ENCODE results near the gene OTUD6A.
"Not testable (repeated sequence)": the region's sequence is repeated elsewhere in the genome, so short reads cannot be mapped to it uniquely, and the experiment has no call there.

The OTUD6A gene

DNA sequence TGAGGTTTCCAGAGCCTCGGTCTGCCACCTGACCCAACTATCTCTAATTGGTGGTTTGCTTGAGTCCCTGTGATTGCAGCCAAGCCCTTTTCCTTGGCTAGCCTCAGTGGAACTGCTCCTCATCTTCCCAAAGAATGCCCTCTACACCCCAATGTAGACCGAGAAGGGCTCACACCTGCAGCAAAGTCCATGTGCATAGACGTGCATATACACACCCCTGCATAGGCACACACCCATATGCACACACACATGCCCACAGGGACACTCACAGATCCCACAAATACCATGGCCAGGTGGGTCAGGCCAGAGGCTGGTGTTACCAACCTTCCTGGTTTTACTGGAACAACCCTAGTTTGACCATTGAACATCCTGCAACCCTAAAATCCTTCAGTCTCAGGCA, 12.9 kb upstream of the OTUD6A start:
- no peak for DNase-seq (ENCODE audit: low read depth)

DNA sequence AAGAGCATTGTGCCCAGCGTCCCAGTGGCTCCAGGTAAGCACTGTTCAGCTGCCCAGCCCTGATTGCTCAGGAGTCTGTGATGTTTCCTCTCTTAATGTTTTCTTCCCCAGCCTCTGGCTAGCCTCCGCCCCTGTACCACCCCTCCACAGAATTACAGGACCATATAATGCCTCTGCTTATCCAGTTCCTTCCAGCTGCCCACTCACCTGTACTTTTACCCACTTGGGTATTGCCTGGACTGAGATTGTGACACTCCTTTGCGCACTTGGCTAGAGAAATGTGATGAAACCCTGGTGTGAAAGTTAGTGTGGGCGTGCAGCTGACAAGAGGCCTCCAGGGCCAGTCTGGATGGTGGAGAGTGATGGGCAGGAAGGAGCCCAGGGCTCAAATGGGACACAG, 12.3 kb upstream of the OTUD6A start, which contains the start of gene AWAT2:
AWAT2 (minus strand) TSS at position 14 of the 400 bp plus-strand sequence; CDS start at position 8, 6 bp downstream.
- no peak for DNase-seq (ENCODE audit: low read depth)

DNA sequence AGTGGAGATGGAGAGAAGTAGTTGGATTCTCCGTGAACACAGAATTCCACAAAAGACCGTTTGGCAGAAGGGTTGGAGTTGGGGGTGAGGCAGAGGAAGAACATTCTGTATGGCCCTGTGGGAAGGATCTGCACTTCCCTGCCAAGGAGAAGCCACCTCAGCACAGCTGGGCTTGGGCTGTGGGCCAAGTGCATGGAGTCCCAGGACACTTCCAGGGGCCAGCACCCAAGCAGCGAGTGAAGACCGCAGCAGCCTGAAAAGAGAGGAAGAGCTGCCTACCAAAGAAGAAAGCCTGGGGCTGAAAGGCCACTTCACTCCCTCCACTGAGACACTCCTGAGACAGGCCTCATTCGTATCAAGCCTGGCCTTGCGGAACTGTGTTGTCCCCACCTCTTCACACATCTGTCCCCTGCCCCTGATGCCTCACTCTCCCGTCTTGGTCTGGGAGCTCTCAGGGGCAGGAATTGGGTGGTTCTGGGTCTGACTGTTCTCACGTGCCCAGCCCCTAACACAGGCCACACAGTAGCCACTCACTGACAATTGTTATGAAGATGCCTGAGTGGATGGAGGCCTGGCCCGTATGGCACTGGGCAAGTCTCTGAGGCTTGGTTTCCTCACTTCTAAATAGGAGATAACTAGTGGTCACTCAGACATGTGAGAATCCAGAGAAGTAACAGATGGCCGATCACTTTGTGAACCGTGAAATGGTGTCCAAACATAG, 9.2 kb upstream of the OTUD6A start:
- no peak for DNase-seq (ENCODE audit: low read depth)

- no peak for DNase-seq (ENCODE audit: low read depth)
Measured at GRCh38 chrX:70054391-70054790, 7.9 kb upstream of the OTUD6A start.

DNA sequence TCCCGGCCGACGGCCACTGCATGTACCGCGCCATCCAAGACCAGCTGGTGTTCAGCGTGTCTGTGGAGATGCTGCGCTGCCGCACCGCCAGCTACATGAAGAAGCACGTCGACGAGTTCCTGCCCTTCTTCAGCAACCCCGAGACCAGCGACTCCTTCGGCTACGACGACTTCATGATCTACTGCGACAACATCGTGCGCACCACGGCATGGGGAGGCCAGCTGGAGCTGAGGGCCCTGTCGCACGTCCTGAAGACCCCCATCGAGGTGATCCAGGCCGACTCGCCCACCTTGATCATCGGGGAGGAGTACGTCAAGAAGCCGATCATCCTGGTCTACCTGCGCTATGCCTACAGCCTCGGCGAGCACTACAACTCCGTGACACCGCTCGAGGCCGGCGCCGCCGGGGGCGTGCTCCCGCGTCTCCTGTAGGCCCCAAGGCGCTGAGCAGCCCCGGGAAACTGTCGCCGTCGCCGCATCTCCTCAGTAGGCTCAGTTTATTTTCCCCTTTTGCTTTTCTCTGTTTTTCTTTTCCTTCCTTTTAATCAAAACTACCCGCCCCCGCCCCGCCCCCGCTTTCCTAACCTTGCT, 799 bp downstream of the OTUD6A start:
- DNase-seq (ENCODE audit: low read depth), result no peak

GRCh38 chrX:70066646-70067045, 4.4 kb downstream of the OTUD6A start:
- DNase-seq (ENCODE audit: low read depth), result no peak

GRCh38 chrX:70079297-70079696, 17.0 kb downstream of the OTUD6A start:
- no peak for DNase-seq (ENCODE audit: low read depth)

DNA sequence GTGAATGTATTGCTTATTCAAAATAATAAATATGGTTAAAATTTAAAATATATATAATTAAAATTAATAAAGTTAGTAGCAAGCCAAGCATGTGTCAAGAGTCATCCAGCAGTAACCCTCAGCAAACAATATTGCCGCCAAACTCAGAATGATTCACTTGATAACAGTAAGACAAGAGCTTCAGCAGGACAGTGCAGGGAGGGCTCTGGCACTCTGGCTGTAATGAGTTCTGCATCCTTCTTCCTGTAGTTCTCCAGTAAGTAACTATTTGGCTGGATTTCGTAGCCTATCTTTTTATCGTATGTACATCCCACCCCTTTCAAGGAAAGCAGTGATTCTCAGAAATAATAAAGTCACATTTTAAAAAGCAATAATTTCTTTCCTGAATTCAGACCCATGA, 17.6 kb downstream of the OTUD6A start:
- no peak for DNase-seq (ENCODE audit: low read depth)

DNA sequence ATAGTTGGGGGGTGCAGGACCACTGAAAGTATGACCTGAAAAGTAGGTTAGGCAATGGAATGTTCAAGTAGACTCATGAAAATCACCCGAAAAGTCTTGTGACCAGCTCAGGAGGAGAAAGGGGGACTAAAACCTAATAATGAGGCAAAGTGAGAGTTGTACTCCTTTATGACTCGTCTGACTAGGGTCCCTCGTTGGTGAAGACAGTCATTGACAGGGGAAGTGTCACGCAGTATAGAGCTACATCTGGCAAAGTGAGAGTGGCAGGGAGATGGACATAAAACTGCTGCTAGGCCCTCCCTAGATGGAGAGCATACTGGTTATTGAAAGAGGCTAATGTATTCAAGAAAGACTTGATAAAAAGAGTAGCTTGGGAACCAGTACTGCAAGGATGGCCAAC, 20.5 kb downstream of the OTUD6A start:
- no peak for DNase-seq (ENCODE audit: low read depth)

DNA sequence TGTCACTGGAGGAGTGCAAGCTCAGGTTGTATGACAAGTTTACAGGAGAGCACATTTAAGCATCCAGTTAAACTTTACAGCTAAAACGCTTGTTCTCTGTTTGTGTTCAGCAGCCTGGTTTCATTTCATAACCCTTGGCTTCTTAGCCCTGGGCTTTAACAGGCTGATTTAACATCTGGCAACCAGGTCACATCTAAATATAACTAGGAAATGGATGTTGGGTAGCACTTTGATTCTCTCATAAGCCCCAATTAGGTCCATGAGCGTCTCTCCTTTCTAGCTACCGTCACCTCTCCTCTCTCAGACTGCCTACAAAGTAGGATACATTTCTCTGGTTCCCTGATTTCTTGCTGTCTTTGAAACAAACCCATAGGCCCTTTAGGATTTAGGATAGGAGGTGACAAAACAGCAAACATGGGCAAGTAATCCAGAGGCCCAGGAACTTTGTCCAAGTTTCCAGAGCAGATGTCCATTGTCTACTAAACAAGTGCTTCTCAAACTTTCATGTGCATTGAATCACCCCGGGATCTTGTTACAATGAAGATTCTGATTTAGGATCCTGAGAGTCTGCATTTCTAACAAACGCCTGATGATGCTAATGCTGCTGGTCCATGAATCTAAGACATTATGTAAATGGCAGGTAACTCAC, 22.5 kb downstream of the OTUD6A start:
- no peak for DNase-seq (ENCODE audit: low read depth)

DNA sequence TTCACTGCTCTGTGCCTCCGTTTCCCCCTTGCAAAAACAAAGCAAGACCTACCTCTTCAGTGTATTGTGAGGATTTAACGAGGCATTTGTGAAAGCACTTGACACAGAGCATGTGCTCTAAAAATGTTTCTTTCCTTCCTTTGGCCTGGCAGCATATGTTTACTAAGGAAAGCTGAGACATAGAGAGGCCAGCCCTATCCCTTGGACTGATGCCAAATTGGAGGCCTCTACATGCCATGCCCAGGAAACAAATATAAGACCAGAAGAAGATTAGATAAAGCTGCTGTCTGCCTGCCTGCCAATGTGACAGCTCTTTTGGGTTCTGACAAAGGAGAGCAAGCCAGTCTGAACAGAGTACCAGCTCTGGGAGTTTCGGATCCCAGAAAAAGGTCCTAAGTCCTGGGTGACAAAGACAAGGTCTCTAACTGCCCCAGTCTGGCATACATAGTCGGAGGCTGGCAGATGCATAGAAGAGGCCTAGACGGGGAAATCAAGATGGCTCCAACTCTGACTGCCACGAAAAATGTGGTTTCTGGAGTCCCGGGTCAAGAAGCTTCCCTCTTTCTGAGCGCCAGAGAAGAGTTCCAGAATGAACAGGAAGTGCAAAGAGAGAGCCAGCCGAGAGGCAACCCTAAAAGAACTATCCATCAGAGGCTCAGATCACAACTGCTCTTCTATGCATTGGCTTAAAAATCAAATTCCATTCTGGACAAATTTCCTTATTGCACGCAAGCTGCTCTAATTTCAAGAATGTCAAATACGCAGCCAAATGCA, 25.8 kb downstream of the OTUD6A start:
- DNase-seq (ENCODE audit: low read depth), result no peak

DNA sequence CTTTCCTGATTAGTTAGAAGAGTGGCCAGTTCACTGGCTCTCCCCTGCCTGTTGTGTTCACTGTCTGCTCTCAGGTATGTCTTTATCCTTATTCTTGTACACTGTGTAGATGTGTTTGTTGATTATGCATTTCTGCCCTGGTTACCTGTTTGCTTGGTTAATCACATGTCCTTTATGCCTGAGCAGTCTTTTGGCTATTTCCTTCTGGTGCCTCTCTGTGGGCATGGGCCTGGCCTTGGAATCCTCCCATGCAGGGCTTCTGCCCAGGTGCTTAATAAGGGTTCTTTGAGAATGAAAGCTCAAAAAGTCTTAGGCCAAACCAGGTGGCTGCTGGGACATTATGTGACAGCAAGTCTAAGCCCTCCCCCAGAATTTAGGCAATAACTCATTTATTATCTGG, 26.5 kb downstream of the OTUD6A start:
- DNase-seq (ENCODE audit: low read depth), result no peak

GRCh38 chrX:70089604-70090297, 27.5 kb downstream of the OTUD6A start:
- no peak for DNase-seq (ENCODE audit: low read depth)

- no peak for DNase-seq (ENCODE audit: low read depth)
Measured at GRCh38 chrX:70092247-70092646, 30.0 kb downstream of the OTUD6A start.

GRCh38 chrX:70096052-70096451, 33.8 kb downstream of the OTUD6A start:
- DNase-seq (ENCODE audit: low read depth), result no peak

GRCh38 chrX:70105229-70105628, 43.0 kb downstream of the OTUD6A start:
- DNase-seq (ENCODE audit: low read depth), result no peak

DNA sequence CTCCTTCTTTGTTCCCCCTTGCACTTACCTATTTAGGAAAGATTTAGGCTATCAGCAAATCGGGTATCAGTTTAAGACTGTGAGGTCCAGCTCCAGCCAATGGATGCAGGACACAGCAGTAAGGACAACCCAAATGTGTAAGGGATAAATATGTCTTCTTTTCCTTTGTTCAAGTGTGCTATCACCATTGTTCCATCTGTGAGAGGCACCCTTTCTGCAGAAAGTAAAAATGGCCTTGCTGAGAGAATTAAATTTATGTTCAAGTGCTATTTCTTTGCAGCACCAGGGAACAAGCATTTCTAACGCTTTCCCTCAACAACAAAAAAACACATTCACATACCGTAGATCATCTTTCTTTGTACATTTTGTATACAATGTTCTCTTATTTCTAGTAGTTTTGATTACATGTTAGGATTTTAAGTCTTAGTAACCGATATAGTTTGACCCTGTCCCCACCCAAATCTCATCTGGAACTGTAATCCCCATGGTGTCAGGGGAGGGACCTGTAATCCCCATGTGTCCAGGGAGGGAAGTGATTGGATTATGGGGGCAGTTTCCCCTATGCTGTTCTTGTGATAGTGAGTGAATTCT, 49.3 kb downstream of the OTUD6A start:
- not testable (repeated sequence) for DNase-seq (ENCODE audit: low read depth)

All from stimulated activated CD8-positive, alpha-beta memory T cell treated with anti-CD3 and anti-CD28 coated beads, Interleukin-15, amount 100 ng/mL, for 1 hour (primary cell).